Activated naive CD4-positive, alpha-beta T cell treated with anti-CD3 and anti-CD28 coated beads, Interleukin-2, amount 10 ng/mL, durations not matched to agents 7 days and 5 days (primary cell): ENCODE measurements around the gene REXO4.

Source experiments
- CTCF ChIA-PET: fragments of 350-600 bp; sonication (Branson Sonifier 250); formaldehyde crosslinking; loops from one replicate; lab custom pipeline; 2021; ENCODE audit warnings: antibody characterized with exemption; lab: Charles Lee
- DNase-seq: peaks from one replicate; pipeline ENCODE4 v3.0.0-alpha.2; 2020
- H3K27ac Mint-ChIP-seq: one replicate; pipeline ENCODE4 v1.8.0; 2021; ENCODE audit warnings: mild to moderate bottlenecking, moderate library complexity, mixed read lengths
- H3K27me3 Mint-ChIP-seq: one replicate; pipeline ENCODE4 v1.8.0; 2021; ENCODE audit warnings: mild to moderate bottlenecking, mixed read lengths
- H3K36me3 Mint-ChIP-seq: one replicate; pipeline ENCODE4 v1.8.0; 2021; ENCODE audit warnings: mixed read lengths
- H3K4me1 Mint-ChIP-seq: one replicate; pipeline ENCODE4 v1.8.0; 2021; ENCODE audit warnings: mixed read lengths
- H3K4me3 Mint-ChIP-seq: one replicate; pipeline ENCODE4 v1.8.0; 2021; ENCODE audit warnings: mild to moderate bottlenecking, moderate library complexity, mixed read lengths
- H3K9me3 Mint-ChIP-seq: one replicate; pipeline ENCODE4 v1.8.0; 2021; ENCODE audit warnings: mixed read lengths

Gene REXO4

DNA sequence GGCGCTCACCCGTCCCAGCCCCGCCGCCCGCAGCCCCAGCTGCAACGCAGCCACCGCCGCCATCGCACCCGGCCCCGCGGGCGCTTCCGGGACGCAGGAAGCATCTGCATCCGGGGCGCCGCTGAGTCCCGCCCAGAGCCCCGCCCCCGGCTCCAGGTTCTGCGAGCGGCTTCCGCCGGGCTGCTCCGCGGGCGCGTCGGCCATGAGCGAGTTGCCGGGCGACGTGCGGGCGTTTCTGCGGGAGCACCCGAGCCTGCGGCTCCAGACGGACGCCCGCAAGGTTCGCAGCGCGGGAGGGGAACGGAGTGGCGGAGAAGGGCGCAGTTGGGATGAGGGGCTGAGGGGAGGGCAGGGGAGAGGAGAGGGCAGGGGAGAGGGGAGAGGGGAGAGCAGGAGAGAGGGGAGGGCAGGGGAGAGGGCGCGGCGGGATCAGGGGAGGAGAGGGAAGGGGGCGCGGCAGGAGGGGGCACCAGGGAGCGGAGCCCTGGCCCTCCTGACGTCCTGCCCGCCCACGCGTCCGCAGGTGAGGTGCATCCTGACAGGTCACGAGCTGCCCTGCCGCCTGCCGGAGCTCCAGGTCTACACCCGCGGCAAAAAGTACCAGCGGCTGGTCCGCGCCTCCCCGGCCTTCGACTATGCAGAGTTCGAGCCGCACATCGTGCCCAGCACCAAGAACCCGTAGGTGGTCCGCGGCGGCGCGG, 61.3 kb downstream of the REXO4 start, which contains the start of the genes SURF1 and SURF2:
Gene SURF1 (minus strand): TSS at position 97 of the 701 bp plus-strand sequence. CDS start 34 bp downstream, at position 63.
Gene SURF2 (plus strand): TSS at position 160 of the 701 bp plus-strand sequence. CDS start 43 bp downstream, at position 203.
- Mint-ChIP-seq H3K36me3 (peaks cover 44% of the 10 kb centered on the region), H3K27me3 (no peaks in the 10 kb centered on the region), H3K4me1 (peaks cover 36% of the 10 kb centered on the region), H3K4me3 (peak within 1 kb of the TSS; percentile 85), H3K27ac (peak within 1 kb of the TSS; percentile 90), H3K9me3 (no peaks in the 10 kb centered on the region)
- CTCF ChIA-PET, result interaction anchor here (1.0 to 3.3 kb wide), 5 partner anchors 10 to 23 kb away, joined by 4 to 32 read pairs (median 5); no protein-coding TSS in a partner anchor
- peak; percentile 95 for DNase-seq
